Mesenteric fat pad (tissue), 1 donor: ENCODE data around the gene GPR87. TPM values are rescaled to one million over a fixed set of nuclear protein-coding genes. Genes with fewer than 3 reads are reported as not detected.

Experiments used
- DNase-seq: peaks from one replicate; pipeline ENCODE4 v3.0.0-alpha.2; 2020; ENCODE audit warnings: low spot score
- long read RNA-seq: library from polyadenylated mRNA; unstranded; transcript quantifications from one replicate; pipeline ENCODE4 v2.0.0, GENCODE V29; 2020
- total RNA-seq: library from RNA; stranded (reverse); fragmentation: NEBNext Ultra II Directional; extraction: Animal tissue kit (Norgen Biotek cat#: 25700); gene quantifications from one replicate; pipeline ENCODE4 v1.2.1, GENCODE V29; 2021
- donor health status: DM: yes; HTN: yes; CAD: no.

The GPR87 gene
- not detected for total RNA-seq
- long read RNA-seq, result 0 reads

DNA sequence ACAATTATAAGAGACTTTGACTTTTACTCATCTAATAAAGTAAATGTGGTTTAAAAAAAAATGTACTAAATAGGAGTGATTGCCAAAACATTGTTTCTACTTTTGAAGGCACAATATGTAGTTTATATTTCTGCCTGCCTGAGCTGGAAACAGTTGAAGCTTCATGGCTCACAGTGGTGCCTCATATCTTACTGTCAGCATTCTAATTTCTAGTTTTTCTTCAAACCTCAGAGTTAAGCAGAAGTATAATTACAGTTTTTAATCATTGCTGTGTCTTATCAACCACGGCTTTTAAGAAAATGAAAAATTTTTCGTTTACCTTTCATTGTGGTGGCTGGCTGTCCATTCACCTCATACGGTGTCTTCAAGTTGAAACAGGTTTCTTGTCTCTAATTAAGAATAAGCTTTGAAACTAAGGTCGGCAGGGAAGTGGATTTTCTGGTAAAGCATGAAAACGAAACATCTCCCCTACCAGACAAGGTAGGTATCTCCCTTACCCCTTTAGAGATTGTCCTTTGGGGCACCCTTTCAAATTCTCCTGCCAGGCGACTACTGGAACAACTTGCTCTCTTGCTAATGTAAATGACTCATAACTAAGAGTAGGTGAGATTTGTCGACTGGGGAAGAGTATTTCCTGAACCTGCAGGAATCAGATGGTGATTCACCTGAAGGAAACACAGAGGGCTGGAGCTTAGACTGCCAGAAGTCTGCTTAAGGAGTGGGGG is at the start of gene GPR87:
GPR87 (minus strand) TSS at position 554 of the 725 bp plus-strand sequence. CDS start 16,720 bp downstream, outside the sequence.
- DNase-seq, result no peak

GRCh38 chr3:151362751-151363174 is 46.1 kb upstream of the GPR87 start:
- no peak for DNase-seq

GRCh38 chr3:151357463-151357850 is 40.8 kb upstream of the GPR87 start:
- DNase-seq, result no peak

DNA sequence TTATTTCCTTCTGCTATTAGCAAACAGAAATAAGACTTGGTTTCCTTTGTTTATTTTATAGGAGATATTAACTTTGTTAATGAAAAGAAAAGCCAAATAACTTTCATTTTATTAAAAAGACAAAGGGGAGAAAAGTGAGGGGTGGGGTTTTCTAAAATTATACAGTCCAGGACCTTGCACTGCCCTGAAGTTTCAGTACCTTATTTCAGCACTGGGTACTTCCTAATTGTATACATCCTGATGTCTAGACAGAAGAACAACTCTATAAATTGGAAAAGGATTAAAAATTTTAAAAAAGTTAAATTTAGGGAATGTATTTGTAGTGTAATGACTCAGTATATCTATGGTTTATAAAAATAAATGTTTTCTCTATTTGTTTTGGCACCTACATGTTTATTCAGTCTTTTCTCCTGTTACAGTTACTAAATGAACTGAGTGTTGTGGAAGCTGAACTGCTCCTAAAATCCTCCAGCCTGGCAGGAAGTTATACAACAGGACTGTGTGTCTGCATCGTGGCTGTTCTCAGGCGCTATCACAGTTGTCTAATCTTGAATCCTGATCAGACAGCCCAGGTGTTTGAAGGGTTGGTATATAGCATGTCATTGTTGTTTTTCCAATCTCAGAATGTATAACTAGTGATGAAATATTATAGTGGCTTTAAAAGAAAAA is 40.3 kb upstream of the GPR87 start:
- no peak for DNase-seq

- no peak for DNase-seq
These were observed 35.0 kb upstream of the GPR87 start for GRCh38 chr3:151351648-151352047.

DNA sequence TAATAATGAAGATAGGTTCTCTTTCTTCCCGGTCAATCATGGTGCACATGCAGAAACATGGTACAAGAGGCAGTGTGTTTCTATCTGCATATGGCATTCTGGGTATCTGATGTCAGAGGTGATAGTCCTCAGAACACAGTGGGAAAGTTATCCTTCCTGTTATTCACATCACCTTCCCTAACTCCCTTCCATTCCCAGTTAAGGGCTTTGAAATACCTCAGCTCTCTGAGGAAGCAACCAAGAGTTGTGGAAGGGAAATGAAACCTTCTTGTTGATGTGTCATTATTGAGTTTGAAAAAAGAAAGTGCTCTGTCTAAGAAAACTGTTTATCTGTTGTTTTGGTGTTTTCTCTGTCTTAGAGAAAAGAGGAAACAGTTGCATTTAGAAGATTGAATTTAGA is 34.6 kb upstream of the GPR87 start:
- DNase-seq, result no peak

GRCh38 chr3:151350656-151351055 is 34.0 kb upstream of the GPR87 start:
- no peak for DNase-seq

- no peak for DNase-seq
These were observed 30.8 kb upstream of the GPR87 start for GRCh38 chr3:151347432-151347831.

- DNase-seq, result no peak
These were observed 29.7 kb upstream of the GPR87 start for GRCh38 chr3:151346292-151346691.

- DNase-seq, result no peak
These were observed 29.2 kb upstream of the GPR87 start for GRCh38 chr3:151345859-151346258.

- no peak for DNase-seq
These were observed 15.1 kb upstream of the GPR87 start for GRCh38 chr3:151331696-151332095.

DNA sequence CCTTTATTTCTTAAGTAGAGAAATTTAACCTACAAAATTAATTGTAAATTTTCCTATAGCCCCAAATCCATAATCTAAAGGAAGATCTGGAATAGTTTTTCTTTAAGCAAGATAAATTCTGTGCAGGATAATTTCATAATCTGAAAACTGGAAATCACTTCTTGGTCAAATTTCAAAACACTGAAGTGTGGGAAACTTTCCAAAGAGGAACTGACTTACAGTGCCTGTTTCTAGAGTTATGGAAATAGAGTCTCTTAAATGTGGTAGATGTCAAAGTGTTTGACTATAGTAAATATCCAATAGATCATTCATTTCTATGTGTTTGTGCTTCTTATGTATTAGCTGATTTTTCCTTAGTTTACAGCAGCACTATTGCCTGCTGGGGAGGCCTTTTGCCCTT is 14.3 kb upstream of the GPR87 start:
- DNase-seq, result no peak

DNA sequence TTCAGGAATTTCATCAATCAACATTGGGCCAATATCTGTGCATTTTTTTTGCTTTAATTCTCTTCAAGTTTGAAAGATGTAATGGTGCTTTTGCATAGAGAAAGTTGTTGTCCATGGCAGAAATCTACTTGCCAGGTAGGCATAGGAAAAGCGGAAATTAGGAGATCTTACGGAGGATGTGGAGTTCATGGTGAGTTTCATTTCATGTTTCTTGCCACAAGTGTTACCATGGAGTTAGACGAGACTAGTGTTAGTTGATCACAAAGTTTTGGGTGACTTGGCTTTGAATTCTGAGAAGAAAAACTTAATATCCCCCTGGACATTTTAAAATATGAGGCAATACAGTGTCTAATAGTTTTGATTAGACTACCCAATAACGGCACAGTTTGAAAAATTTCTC is 13.8 kb upstream of the GPR87 start:
- no peak for DNase-seq

DNA sequence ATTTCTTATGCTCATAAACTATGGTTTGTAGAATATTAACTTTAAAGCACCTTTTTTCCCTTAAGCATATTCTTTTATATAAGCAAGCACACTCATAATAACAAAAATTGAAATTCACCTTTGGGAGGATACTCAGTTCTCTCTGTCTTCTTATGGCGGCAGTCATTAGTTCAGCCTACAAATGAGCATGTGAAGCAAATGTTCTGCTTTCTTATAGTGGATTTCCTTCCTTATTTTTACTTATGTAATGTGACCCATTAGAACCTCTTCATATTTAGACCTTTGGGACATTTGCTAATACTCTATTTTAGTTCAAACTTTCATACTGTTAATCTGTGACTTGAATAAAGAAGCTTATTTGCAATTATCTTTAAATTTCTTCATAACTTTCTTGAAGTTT is 12.7 kb upstream of the GPR87 start, which contains the start of gene P2RY13:
P2RY13 (minus strand) TSS at position 187 of the 400 bp plus-strand sequence; CDS start at position 166, 21 bp downstream.
- no peak for DNase-seq

DNA sequence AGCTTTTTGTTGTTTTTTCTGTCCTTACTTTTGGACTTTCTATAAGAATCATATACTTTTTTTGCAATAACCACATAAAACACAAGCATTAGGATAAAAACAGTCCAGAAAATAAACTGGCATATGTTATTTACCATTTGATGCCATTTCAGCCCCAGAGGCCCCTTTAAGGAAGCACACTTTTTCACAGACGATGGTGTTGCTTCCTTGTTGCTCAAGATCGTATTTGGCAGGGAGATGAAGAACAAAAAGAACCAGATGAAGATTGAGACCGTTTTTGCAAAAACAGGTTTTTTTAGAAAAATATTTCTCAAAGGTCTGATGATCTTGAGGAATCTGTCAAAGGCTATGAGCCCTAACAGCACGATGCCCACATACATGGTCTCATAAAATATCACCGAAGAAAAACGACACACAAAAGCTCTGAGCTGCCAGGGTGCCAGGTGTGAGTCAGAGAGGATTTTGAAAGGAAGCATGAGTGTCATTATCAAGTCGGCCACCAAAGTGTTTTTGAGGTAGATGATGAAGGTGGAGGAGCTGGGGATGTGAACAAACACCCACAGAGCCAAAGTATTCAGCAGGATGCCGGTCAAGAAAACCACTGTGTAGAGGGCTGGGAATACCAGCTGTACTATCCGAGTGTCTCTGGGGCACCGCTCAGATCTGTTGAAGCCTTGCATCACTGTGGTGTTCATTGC is 11.8 kb upstream of the GPR87 start:
- no peak for DNase-seq

DNA sequence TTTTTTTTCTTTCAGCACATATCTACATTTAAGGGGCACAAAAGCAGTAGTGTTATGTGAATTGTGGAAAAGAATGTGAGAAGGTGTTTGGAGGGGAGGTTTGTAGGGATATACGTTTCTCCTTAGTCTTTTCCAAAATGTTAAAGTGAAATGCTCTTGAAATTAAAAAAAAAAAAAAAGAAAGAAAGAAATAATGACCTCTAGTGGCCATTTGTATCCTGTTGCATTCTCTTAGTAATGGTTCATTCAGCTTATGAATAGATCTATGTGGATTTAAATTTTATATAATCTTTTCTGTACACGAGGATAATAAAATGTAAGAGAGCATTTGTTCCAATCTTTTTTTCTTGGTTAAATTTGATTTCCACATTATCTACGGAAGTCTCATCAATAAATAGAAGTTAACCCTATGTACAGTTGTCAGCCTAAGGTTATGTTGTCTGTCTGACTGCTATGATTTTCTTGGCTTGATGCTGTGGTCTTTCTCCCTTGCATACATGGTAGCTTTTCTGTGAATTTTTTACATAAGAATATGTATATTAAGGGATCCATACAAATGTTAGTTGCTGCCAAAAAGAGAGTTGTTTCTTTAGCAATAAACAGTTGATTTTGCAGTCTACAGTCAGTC is 11.1 kb upstream of the GPR87 start:
- DNase-seq, result no peak

DNA sequence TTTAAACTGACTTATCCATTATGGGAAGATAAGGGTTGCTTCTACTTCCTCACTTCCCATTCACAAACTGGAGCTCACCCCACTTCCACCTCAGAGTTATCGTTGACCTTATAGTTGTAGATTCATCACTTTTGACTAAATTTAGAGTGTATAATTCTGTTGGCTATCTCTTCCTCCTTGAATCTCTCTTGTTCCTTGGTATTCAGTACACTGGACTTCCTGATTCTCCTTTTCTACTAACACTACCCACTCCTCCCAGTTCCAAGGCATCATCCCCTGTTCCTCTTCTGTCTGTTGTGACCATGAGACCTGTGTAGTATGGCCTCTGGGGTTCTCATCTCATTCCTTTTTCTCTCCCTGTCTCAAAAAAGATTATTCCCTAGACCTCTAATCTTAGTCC is 5.9 kb upstream of the GPR87 start:
- no peak for DNase-seq

DNA sequence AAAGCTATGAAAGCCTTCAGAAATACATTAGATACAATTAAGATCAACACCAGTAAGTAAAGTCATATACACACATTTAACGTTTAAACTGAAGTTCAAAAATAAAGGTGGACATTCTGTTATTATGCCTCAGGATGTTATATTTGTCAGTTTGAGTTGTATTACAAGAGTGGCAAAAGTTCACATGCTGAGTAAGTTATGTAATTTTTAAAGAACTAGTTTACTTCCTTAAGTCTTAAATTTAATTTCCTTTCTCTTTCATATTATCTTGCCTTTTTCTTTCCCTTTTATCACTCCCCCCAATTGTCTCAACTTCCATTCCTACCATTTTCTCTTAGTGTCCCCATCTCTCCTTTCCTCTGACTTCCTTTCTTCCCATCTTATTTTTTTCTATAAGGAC is 4.9 kb upstream of the GPR87 start:
- no peak for DNase-seq

GRCh38 chr3:151320131-151320530 is 3.5 kb upstream of the GPR87 start:
- no peak for DNase-seq

- DNase-seq, result no peak
These were observed 3.0 kb upstream of the GPR87 start for GRCh38 chr3:151319628-151320027.

DNA sequence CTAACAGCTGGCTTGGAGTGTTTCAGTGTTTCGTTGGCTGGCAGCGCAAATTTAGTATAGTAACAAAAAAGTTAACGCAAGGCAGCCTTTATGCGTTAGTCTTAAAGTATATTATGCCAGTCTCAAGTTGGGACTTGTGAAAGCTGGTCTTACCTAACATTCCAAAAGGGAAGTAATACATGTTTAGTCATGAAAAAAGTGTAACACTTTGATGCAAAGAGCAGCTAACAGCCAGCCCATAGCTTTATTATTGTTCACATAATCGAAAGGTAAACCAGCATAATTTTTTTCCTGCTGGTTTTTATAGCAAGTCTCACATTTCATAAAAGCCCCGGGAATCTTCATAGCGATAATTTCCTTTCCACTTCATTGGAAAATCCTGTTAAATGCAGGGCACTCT is 2.4 kb upstream of the GPR87 start:
- DNase-seq, result no peak

DNA sequence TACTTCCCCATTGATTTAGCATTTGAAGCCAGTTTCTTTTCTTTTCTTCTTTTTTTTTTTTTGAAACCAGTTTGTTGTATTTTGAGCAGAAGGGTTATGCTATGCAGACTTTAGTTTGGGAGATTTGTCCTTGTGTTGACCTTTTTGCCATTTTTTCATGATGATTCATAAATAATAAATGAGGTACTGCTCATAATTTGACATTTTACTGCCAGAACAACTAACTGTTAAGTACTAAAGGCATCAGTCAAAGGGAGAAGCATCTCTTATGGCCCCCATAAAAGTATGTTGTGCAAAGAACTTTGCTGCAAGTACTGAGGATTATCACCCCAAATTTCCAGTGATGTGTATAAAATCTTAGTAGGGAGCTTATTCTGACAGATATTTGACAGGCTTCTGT is 1.7 kb upstream of the GPR87 start:
- no peak for DNase-seq
